SK-N-SH (cell line): ENCODE measurements around the gene THSD4. TPM values are rescaled to one million over a fixed set of nuclear protein-coding genes. Genes with fewer than 3 reads are reported as not detected.

ENCODE experiments used
- CTCF ChIA-PET: fragments of 300-600, 350-600 bp; formaldehyde crosslinking; extraction: SDS; loops from one replicate; lab custom pipeline; 2021; lab: Yijun Ruan, JAX
- POLR2A ChIA-PET: fragments of 350-600 bp; sonication (Branson Sonifier 250); formaldehyde crosslinking; extraction: SDS; loops from one replicate; lab custom pipeline; 2020; ENCODE audit warnings: antibody characterized with exemption, inconsistent platforms; lab: Yijun Ruan, JAX
- DNase-seq: peaks from one replicate; pipeline ENCODE4 v3.0.0; 2012
- H2AFZ ChIP-seq: fragments of 200-600 bp; sonication (generic); 2 replicates; pipeline ENCODE4 v1.8.1; 2016; ENCODE audit warnings: antibody characterized with exemption, mild to moderate bottlenecking, low read depth
- H3F3A ChIP-seq: fragments of 200-600 bp; sonication (generic); replicated peaks from 2 replicates; pipeline ENCODE3; 2016; ENCODE audit warnings: antibody characterized with exemption, mild to moderate bottlenecking; ENCODE audit not compliant: insufficient read depth
- H3K27ac ChIP-seq, 2 experiments: fragments of 200-500 bp in 1 of 2; fragments of 200-600 bp in 1 of 2; sonication (Bioruptor generic) in 1 of 2; sonication (generic), shearing (Covaris generic) in 1 of 2; 2 replicates each; pipeline versions ENCODE4 v1.5.1 to v1.6.1; 2014 to 2016; ENCODE audit warnings: low read depth in 2 of 2, inconsistent platforms in 1 of 2, low read length in 1 of 2, mild to moderate bottlenecking in 1 of 2, mixed read lengths in 1 of 2
- H3K27me3 ChIP-seq: fragments of 200-600 bp; sonication (generic), shearing (Covaris generic); 2 replicates; pipeline ENCODE4 v1.6.1; 2016; ENCODE audit warnings: mixed run types; ENCODE audit not compliant: insufficient read depth
- H3K36me3 ChIP-seq, 2 experiments: fragments of 200-500 bp in 1 of 2; fragments of 200-600 bp in 1 of 2; sonication (Bioruptor generic) in 1 of 2; sonication (generic) in 1 of 2; replicated peaks in 1 of 2; 2 replicates each; pipeline versions ENCODE3 to v1.5.1; 2014 to 2016; ENCODE audit warnings: low read length in 1 of 2, mild to moderate bottlenecking in 1 of 2; ENCODE audit not compliant: insufficient read depth in 2 of 2, control insufficient read depth in 1 of 2
- H3K4me1 ChIP-seq, 2 experiments: fragments of 200-500 bp in 1 of 2; fragments of 200-600 bp in 1 of 2; sonication (Bioruptor generic) in 1 of 2; sonication (generic), shearing (Covaris generic) in 1 of 2; 2 replicates each; pipeline versions ENCODE4 v1.5.1 to v1.6.1; 2014 to 2016; ENCODE audit warnings: low read depth in 1 of 2, low read length in 1 of 2, mixed run types in 1 of 2; ENCODE audit not compliant: insufficient read depth in 2 of 2, control insufficient read depth in 1 of 2
- H3K4me2 ChIP-seq: fragments of 200-600 bp; sonication (generic), shearing (Covaris generic); 2 replicates; pipeline ENCODE4 v1.6.1; 2017; ENCODE audit warnings: mixed run types
- H3K4me3 ChIP-seq, 2 experiments: fragments of 200-500 bp in 1 of 2; fragments of 200-600 bp in 1 of 2; sonication (Bioruptor generic) in 1 of 2; sonication (generic), shearing (Covaris generic) in 1 of 2; 2 replicates each; pipeline versions ENCODE4 v1.5.1 to v1.8.1; 2014 to 2016; ENCODE audit warnings: low read depth in 2 of 2, inconsistent platforms in 1 of 2, low read length in 1 of 2, mild to moderate bottlenecking in 1 of 2, mixed read lengths in 1 of 2, moderate library complexity in 1 of 2
- H3K79me2 ChIP-seq: fragments of 200-600 bp; sonication (generic); 2 replicates; pipeline ENCODE4 v1.8.1; 2017; ENCODE audit warnings: mild to moderate bottlenecking; ENCODE audit not compliant: insufficient read depth
- H3K9ac ChIP-seq: fragments of 200-600 bp; sonication (generic); 2 replicates; pipeline ENCODE4 v1.6.1; 2017; ENCODE audit warnings: mixed run types
- H3K9me2 ChIP-seq: fragments of 200-600 bp; sonication (generic); 2 replicates; pipeline ENCODE4 v1.6.1; 2017; ENCODE audit warnings: mixed run types
- H3K9me3 ChIP-seq: fragments of 200-600 bp; sonication (generic); 2 replicates; pipeline ENCODE4 v1.6.1; 2017; ENCODE audit warnings: mixed run types, mild to moderate bottlenecking, moderate library complexity
- H4K20me1 ChIP-seq: fragments of 200-600 bp; sonication (generic); 2 replicates; pipeline ENCODE4 v1.6.1; 2017; ENCODE audit warnings: mild to moderate bottlenecking, mixed run types; ENCODE audit not compliant: insufficient read depth
- CHD2 ChIP-seq: fragments of 150-350 bp; IDR thresholded peaks from 2 replicates; pipeline ENCODE4 v1.6.1; 2018; ENCODE audit warnings: low read length; ENCODE audit not compliant: partially characterized antibody
- CTCF ChIP-seq: fragments of 200-600 bp; sonication (generic); IDR thresholded peaks from 2 replicates; pipeline ENCODE4 v1.6.1; 2017; ENCODE audit warnings: antibody characterized with exemption, mild to moderate bottlenecking, moderate library complexity
- ELF1 ChIP-seq: IDR thresholded peaks from 2 replicates; pipeline ENCODE4 v1.4.0; 2012
- FOSL2 ChIP-seq: IDR thresholded peaks from 2 replicates; pipeline ENCODE4 v1.4.0; 2012; ENCODE audit warnings: low read depth, mild to moderate bottlenecking, moderate library complexity, borderline replicate concordance
- GATA2 ChIP-seq: sonication (generic); formaldehyde crosslinking; IDR thresholded peaks from 2 replicates; pipeline ENCODE4 v1.5.0; 2020; ENCODE audit warnings: mild to moderate bottlenecking, missing genetic modification reagents
- JUND ChIP-seq: IDR thresholded peaks from 2 replicates; pipeline ENCODE4 v1.4.0; 2012
- MXI1 ChIP-seq: IDR thresholded peaks from 2 replicates; pipeline ENCODE4 v1.6.1; 2012; ENCODE audit warnings: mild to moderate bottlenecking, low read depth, low read length, improper control_type of control experiment
- NFIC ChIP-seq: IDR thresholded peaks from 2 replicates; pipeline ENCODE4 v1.4.0; 2012; ENCODE audit warnings: borderline replicate concordance
- NRF1 ChIP-seq: IDR thresholded peaks from 2 replicates; pipeline ENCODE4 v1.6.1; 2012; ENCODE audit warnings: low read depth, mild to moderate bottlenecking, low read length
- RFX5 ChIP-seq: IDR thresholded peaks from 2 replicates; pipeline ENCODE4 v1.6.1; 2012; ENCODE audit warnings: mild to moderate bottlenecking, improper control_type of control experiment, low read length
- YY1 ChIP-seq: IDR thresholded peaks from 2 replicates; pipeline ENCODE4 v1.4.0; 2012; ENCODE audit warnings: low read depth, mild to moderate bottlenecking
- WGBS: methylation state at CpG from one replicate; pipeline ENCODE4 v1.1.6; 2017; ENCODE audit warnings: low lambda C conversion rate; 5-methylcytosine and 5-hydroxymethylcytosine counted together
- polyA plus RNA-seq, 3 experiments: library from polyadenylated mRNA; depleted of rRNA; stranded (reverse); fragments of >200 nt; gene quantifications; 2 replicates each; pipeline ENCODE4 v1.2.3, GENCODE V29; 2012
- TF ChIP-seq, protein P1 (sequence below): IDR thresholded peaks from 2 replicates; pipeline ENCODE4 v1.4.0; 2012; ENCODE audit warnings: low read depth

The THSD4 gene
- polyA plus RNA-seq, 1 of the 3 experiments (the other 2 are of a cell fraction), result 79.1 TPM

DNA sequence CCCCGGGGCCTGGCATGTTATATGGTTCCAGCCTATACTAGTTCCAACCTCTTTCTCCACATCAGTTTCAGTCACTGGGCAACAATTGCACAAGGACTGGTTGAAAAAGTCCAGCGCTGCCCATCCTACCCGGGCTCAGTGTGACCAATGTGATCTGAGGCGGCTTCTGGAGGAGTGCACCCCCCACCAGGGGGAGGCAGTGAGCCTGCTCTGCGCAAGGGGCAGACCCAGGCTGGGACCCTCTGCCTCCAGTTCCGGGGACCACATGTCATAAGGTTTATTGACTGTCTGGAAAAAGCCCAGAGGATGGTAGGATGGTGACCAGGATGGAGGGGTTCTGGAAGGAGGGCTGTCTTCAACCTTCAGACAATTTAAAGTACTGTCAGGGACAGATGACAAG, 669.4 kb downstream of the THSD4 start:
- no peaks in the 10 kb centered on the region for H3K36me3 ChIP-seq
- no peak overlapping the region for H3K4me2 ChIP-seq
- TF ChIP-seq CTCF, result peak; percentile 44
- no peak for TF ChIP-seq YY1
- no peak overlapping the region for H3K27ac ChIP-seq
- DNase-seq, result no peak
- H3F3A ChIP-seq, result peaks cover 9% of the 10 kb centered on the region
- ChIA-PET POLR2A (no interaction called here), CTCF (interaction anchor here (0.7 to 6.7 kb wide), 4 partner anchors 15 to 533 kb away, joined by 3 to 39 read pairs (median 10); no protein-coding TSS in a partner anchor)
- no peaks in the 10 kb centered on the region for H3K27me3 ChIP-seq
- no peak overlapping the region for H2AFZ ChIP-seq
- no peak overlapping the region for H3K4me3 ChIP-seq
- H3K4me1 ChIP-seq, result peaks cover 0 to 5% of the 10 kb centered on the region in 2 experiments; a peak in 1 of 4 replicates
- no peaks in the 10 kb centered on the region for H4K20me1 ChIP-seq
- no peaks in the 10 kb centered on the region for H3K9me2 ChIP-seq
- H3K79me2 ChIP-seq, result no peaks in the 10 kb centered on the region
- H3K9ac ChIP-seq, result no peak overlapping the region
- H3K9me3 ChIP-seq, result no peaks in the 10 kb centered on the region
- WGBS, result 73% methylated on average over 6 of the region's 6 CpGs

GRCh38 chr15:71785996-71786395, 670.7 kb downstream of the THSD4 start:
- no peaks in the 10 kb centered on the region for H3K9me3 ChIP-seq
- ChIA-PET POLR2A (interaction anchor here (0.6 kb wide), 1 partner anchor 23 kb away, joined by 4 read pairs; no protein-coding TSS in a partner anchor), CTCF (interaction anchor here (0.6 to 6.7 kb wide), 2 partner anchors 14 to 979 kb away, joined by 3 to 39 read pairs; no protein-coding TSS in a partner anchor)
- DNase-seq, result no peak
- no peak overlapping the region for H3K4me2 ChIP-seq
- peaks cover 0 to 6% of the 10 kb centered on the region in 2 experiments; a peak in 2 of 4 replicates for H3K4me1 ChIP-seq
- no peaks in the 10 kb centered on the region for H3K36me3 ChIP-seq
- no peak overlapping the region for H3K27ac ChIP-seq
- H3K79me2 ChIP-seq, result no peaks in the 10 kb centered on the region
- no peak overlapping the region for H2AFZ ChIP-seq
- H3K4me3 ChIP-seq, result no peak overlapping the region
- no peaks in the 10 kb centered on the region for H3K27me3 ChIP-seq
- no peaks in the 10 kb centered on the region for H4K20me1 ChIP-seq
- no peaks in the 10 kb centered on the region for H3K9me2 ChIP-seq
- no peak for TF ChIP-seq FOSL2
- TF ChIP-seq NFIC, result no peak
- no peak for TF ChIP-seq CHD2
- TF ChIP-seq RFX5, result no peak
- TF ChIP-seq, protein P1, sequence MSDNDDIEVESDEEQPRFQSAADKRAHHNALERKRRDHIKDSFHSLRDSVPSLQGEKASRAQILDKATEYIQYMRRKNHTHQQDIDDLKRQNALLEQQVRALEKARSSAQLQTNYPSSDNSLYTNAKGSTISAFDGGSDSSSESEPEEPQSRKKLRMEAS, result no peak
- TF ChIP-seq NRF1, result no peak
- TF ChIP-seq MXI1, result no peak
- TF ChIP-seq JUND, result no peak
- no peak for TF ChIP-seq ELF1
- TF ChIP-seq GATA2, result no peak
- no peak for TF ChIP-seq CTCF
- WGBS, result 96% methylated on average over 2 of the region's 2 CpGs
- H3F3A ChIP-seq, result peaks cover 4% of the 10 kb centered on the region
- H3K9ac ChIP-seq, result no peak overlapping the region
